Measurements from ENCODE around the gene TPM4. TPM values are rescaled to one million over a fixed set of nuclear protein-coding genes. Genes with fewer than 3 reads are reported as not detected.

Gene TPM4
- polyA plus RNA-seq, 3 donors = 64.8 to 605 (median 330) TPM

- 80 to 92% (median 85%) methylated on average over 5 of the region's 5 CpGs for WGBS, 3 donors
- H3K27ac ChIP-seq (ENCODE audit: low read depth, low read length) = no peak overlapping the region
Observed at GRCh38 chr19:16039545-16039944, 36.8 kb upstream of the TPM4 start.

GRCh38 chr19:16040642-16041041, 35.7 kb upstream of the TPM4 start:
- whole genome bisulfite sequencing, 3 donors = 34 to 51% (median 45%) methylated on average over 6 of the region's 6 CpGs
- H3K27ac ChIP-seq (ENCODE audit: low read depth, low read length) = no peak overlapping the region

- H3K27ac ChIP-seq (ENCODE audit: low read depth, low read length) = no peak overlapping the region
- WGBS, 3 donors = 11 to 15% (median 13%) methylated on average over 26 of the region's 26 CpGs
Observed at GRCh38 chr19:16041299-16041990, 34.9 kb upstream of the TPM4 start.

- no peak overlapping the region for H3K27ac ChIP-seq (ENCODE audit: low read depth, low read length)
- WGBS, 3 donors = 54 to 67% (median 64%) methylated on average over 9 of the region's 9 CpGs
Observed at GRCh38 chr19:16041991-16042386, 34.3 kb upstream of the TPM4 start.

- WGBS, 3 donors = 40 to 54% (median 45%) methylated on average over 4 of the region's 4 CpGs
- no peak overlapping the region for H3K27ac ChIP-seq (ENCODE audit: low read depth, low read length)
Observed at GRCh38 chr19:16042533-16043085, 33.7 kb upstream of the TPM4 start.

- H3K27ac ChIP-seq (ENCODE audit: low read depth, low read length) = no peak overlapping the region
- 41 to 65% (median 50%) methylated on average over 2 of the region's 2 CpGs for WGBS, 3 donors
Observed at GRCh38 chr19:16043156-16043757, 33.0 kb upstream of the TPM4 start.

GRCh38 chr19:16044746-16045145, 31.5 kb upstream of the TPM4 start:
- 87 to 89% (median 87%) methylated on average over 7 of the region's 7 CpGs for WGBS, 3 donors
- no peak overlapping the region for H3K27ac ChIP-seq (ENCODE audit: low read depth, low read length)

GRCh38 chr19:16045171-16045570, 31.1 kb upstream of the TPM4 start:
- WGBS, 3 donors = 75 to 89% (median 87%) methylated on average over 4 of the region's 4 CpGs
- no peak overlapping the region for H3K27ac ChIP-seq (ENCODE audit: low read depth, low read length)

- no peak overlapping the region for H3K27ac ChIP-seq (ENCODE audit: low read depth, low read length)
- WGBS, 3 donors = 82 to 88% (median 84%) methylated on average over 4 of the region's 4 CpGs
Observed at GRCh38 chr19:16045893-16046292, 30.4 kb upstream of the TPM4 start.

- H3K27ac ChIP-seq (ENCODE audit: low read depth, low read length) = no peak overlapping the region
- 71 to 90% (median 83%) methylated on average over 3 of the region's 3 CpGs for whole genome bisulfite sequencing, 3 donors
Observed at GRCh38 chr19:16048583-16048982, 27.7 kb upstream of the TPM4 start.

GRCh38 chr19:16051254-16052025, 24.9 kb upstream of the TPM4 start:
- no peak overlapping the region for H3K27ac ChIP-seq (ENCODE audit: low read depth, low read length)
- 35 to 52% (median 44%) methylated on average over 11 of the region's 11 CpGs for WGBS, 3 donors

- no peak overlapping the region for H3K27ac ChIP-seq (ENCODE audit: low read depth, low read length)
- 65 to 85% (median 73%) methylated on average over 7 of the region's 7 CpGs for WGBS, 3 donors
Observed at GRCh38 chr19:16052353-16052752, 23.9 kb upstream of the TPM4 start.

- H3K27ac ChIP-seq (ENCODE audit: low read depth, low read length) = no peak overlapping the region
- WGBS, 3 donors = 33 to 71% (median 57%) methylated on average over 5 of the region's 5 CpGs
Observed at GRCh38 chr19:16057062-16057461, 19.2 kb upstream of the TPM4 start.

- 37 to 57% (median 40%) methylated on average over 2 of the region's 2 CpGs for WGBS, 3 donors
- no peak overlapping the region for H3K27ac ChIP-seq (ENCODE audit: low read depth, low read length)
Observed at GRCh38 chr19:16060294-16060693, 16.0 kb upstream of the TPM4 start.

GRCh38 chr19:16061943-16062342, 14.4 kb upstream of the TPM4 start:
- 47 to 77% (median 70%) methylated on average over 4 of the region's 4 CpGs for WGBS, 3 donors
- no peak overlapping the region for H3K27ac ChIP-seq (ENCODE audit: low read depth, low read length)

- H3K27ac ChIP-seq (ENCODE audit: low read depth, low read length) = no peak overlapping the region
- 78 to 79% (median 78%) methylated on average over 2 of the region's 2 CpGs for WGBS, 3 donors
Observed at GRCh38 chr19:16062789-16063188, 13.5 kb upstream of the TPM4 start.

GRCh38 chr19:16064209-16064889, 11.9 kb upstream of the TPM4 start:
- no peak overlapping the region for H3K27ac ChIP-seq (ENCODE audit: low read depth, low read length)
- WGBS, 3 donors = 82 to 90% (median 87%) methylated on average over 16 of the region's 16 CpGs

- 41 to 45% (median 44%) methylated on average over 6 of the region's 6 CpGs for WGBS, 3 donors
Observed at GRCh38 chr19:16066611-16067104, 9.6 kb upstream of the TPM4 start.

More at GRCh38 chr19:16066611-16067104, 9.6 kb upstream of the TPM4 start:
- H3K27ac ChIP-seq (ENCODE audit: low read depth, low read length) = no peak overlapping the region

Data from adipose tissue (tissue), 3 donors.